ENCODE measurements around the gene WDR6.

- TF ChIP-seq CTCF (conservative IDR thresholded peaks at IDR 0.05), result no peak
- no peak for TF ChIP-seq EZH2 (IDR thresholded peaks at IDR 0.05; ENCODE audit: low read depth)
These were observed 9.2 kb upstream of the WDR6 start for GRCh38 chr3:48997714-48998637.

Measured in PC-9 (cell line).